A549 treated with ZK216348 at 1 μM for 4 hours (cell line): Measurements from ENCODE around the gene AQP7. TPM values are rescaled to one million over a fixed set of nuclear protein-coding genes. Genes with fewer than 3 reads are reported as not detected.

ENCODE experiments used
- total RNA-seq: library from RNA; stranded (reverse); fragments of 200-300 nt; extraction: Qiagen RNA extraction; gene quantifications from 5 replicates; pipeline ENCODE4 v1.2.3, GENCODE V29; 2022; ENCODE audit warnings: low read depth

Gene AQP7
- 0.36 to 0.95 TPM (median 0.47 TPM) in 5 replicates for total RNA-seq

DNA sequence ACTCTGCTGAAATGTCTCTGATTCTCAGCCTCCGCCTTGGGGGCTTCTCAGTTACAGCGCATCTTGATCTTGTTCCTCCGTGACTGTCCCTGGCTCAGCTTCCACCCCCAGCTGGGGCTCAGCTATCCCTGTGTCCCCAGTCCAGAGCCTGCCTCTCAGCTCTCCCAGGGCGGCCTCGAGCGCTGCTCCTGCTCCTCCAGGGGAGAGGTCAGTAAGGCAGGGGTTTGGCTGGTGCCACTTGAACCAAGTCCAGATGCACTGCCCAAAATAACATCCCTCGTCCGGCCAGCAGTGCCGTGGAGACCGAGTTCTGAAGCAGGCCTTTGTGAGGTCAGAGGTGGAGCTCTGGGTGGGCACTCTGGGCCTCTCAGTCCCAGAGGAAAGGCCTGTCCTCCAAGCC, at the start of gene AQP7:
TSS of gene AQP7 (minus strand) at position 198 of the 400 bp plus-strand sequence. CDS start 1,306 bp downstream, outside the sequence.

DNA sequence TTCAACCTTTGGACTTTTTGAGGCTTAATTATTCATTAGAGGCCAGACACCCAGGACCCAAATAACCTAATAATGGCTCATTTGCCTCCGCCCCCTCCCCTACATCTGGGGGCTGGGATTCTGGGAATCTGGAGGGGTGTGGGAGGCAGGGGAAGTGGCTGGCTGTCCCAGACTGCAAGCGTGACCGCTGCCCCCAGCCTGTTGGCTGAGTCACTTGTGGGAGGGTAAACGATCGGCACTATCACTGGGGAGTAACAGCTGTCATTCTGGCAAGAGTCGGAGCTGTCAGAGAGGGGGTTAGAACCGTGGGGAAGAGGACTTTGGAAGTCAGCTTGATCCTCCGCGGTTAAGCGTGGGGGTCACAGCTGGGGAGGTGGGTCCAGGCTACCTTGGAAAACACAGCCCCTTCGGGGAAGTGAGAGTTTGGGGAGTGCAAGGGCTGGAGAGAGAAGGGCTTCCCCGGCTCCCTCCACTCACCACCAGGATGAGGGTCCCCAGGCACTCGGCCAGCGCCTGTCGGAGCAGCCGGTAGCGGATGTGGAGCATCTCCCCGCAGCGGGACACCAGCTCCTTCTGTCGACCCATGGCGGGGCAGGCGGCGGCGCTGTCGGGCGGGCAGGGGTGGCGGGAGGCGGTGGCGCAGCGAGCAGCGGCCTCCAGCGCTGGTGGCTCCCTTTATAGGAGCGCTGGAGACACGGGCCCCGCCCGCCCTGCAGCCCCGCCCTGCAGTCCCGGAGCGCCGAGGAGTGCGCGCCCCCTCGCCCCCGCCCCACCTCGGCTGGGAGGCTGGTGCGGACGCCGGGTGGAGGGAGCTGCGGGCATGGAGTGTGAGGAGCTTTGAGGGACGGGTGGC, 44.8 kb upstream of the AQP7 start, which contains the start of gene AQP3:
TSS of gene AQP3 (minus strand) at position 648 of the 853 bp plus-strand sequence. CDS start at position 585, 63 bp downstream.

Other genes with a start within 250 kb of the AQP7 start
- 163 to 233 TPM (median 209 TPM) in 5 replicates for gene B4GALT1, start 235.2 kb downstream of the AQP7 start, total RNA-seq
- gene SPINK4, start 162.4 kb downstream of the AQP7 start, total RNA-seq: not detected in 5 replicates
- gene BAG1, start 137.9 kb downstream of the AQP7 start, total RNA-seq: 141 to 154 TPM (median 150 TPM) in 5 replicates
- gene CHMP5, start 137.5 kb downstream of the AQP7 start, total RNA-seq: 67.6 to 92.1 TPM (median 73.5 TPM) in 5 replicates
- gene NFX1, start 112.1 kb downstream of the AQP7 start, total RNA-seq: 28.5 to 33.2 TPM (median 30.4 TPM) in 5 replicates
- 11.1 to 21.4 TPM (median 20.2 TPM) in 5 replicates for gene AQP3, start 45.0 kb upstream of the AQP7 start, total RNA-seq
- gene NOL6, start 71.4 kb upstream of the AQP7 start, total RNA-seq: 51.0 to 69.0 TPM (median 65.3 TPM) in 5 replicates
- 3.1 to 9.0 TPM (median 8.5 TPM) in 5 replicates for gene ANKRD18B, start 121.7 kb upstream of the AQP7 start, total RNA-seq